Kidney (tissue), 14 donors: ENCODE data around the gene TGFBR3. TPM values are rescaled to one million over a fixed set of nuclear protein-coding genes. Genes with fewer than 3 reads are reported as not detected.

Source experiments
- DNase-seq, 5 donors: peaks; one replicate each; pipeline ENCODE4 v3.0.0-alpha.2; 2013 to 2020
- FAIRE-seq: peaks from 2 replicates; lab custom pipeline; 2012; peaks lifted over from hg19 to GRCh38; lab: Jason Lieb, UNC
- H3K27ac ChIP-seq, 2 donors: one replicate each; pipeline ENCODE4 v1.7.0; 2013; ENCODE audit warnings: low read depth in 2 of 2, low read length in 2 of 2, inconsistent platforms in 1 of 2
- H3K27me3 ChIP-seq: one replicate; pipeline ENCODE4 v1.7.1; 2013; ENCODE audit warnings: low read length, inconsistent platforms; ENCODE audit not compliant: control insufficient read depth, insufficient read depth
- H3K36me3 ChIP-seq, 3 donors: one replicate each; pipeline versions ENCODE4 v1.7.0 to v1.7.1; 2013; ENCODE audit warnings: low read length in 3 of 3, control low read depth in 1 of 3, inconsistent platforms in 1 of 3; ENCODE audit not compliant: insufficient read depth in 3 of 3, control insufficient read depth in 2 of 3
- H3K4me1 ChIP-seq, 3 donors: one replicate each; pipeline versions ENCODE4 v1.7.0 to v1.7.1; 2013; ENCODE audit warnings: low read length in 3 of 3, inconsistent platforms in 1 of 3, low read depth in 1 of 3; ENCODE audit not compliant: control insufficient read depth in 2 of 3, insufficient read depth in 2 of 3
- H3K4me3 ChIP-seq, 3 donors: one replicate each; pipeline versions ENCODE4 v1.7.0 to v1.8.1; 2013; ENCODE audit warnings: low read length in 3 of 3, control low read depth in 1 of 3, inconsistent platforms in 1 of 3
- H3K9ac ChIP-seq, 3 donors: one replicate each; pipeline versions ENCODE4 v1.7.0 to v1.7.1; 2013; ENCODE audit warnings: low read length in 3 of 3, control low read depth in 1 of 3, inconsistent platforms in 1 of 3
- H3K9me3 ChIP-seq, 3 donors: one replicate each; pipeline versions ENCODE4 v1.7.0 to v1.7.1; 2013; ENCODE audit warnings: low read length in 3 of 3, control low read depth in 1 of 3, inconsistent platforms in 1 of 3; ENCODE audit not compliant: control insufficient read depth in 2 of 3, insufficient read depth in 1 of 3
- CTCF ChIP-seq: IDR thresholded peaks from 3 replicates; pipeline ENCODE4 v1.5.1; 2012; ENCODE audit warnings: mild to moderate bottlenecking, moderate library complexity, borderline replicate concordance; ENCODE audit not compliant: insufficient read depth; ENCODE audit errors: extremely low read depth
- intact Hi-C: fragments of 100-400 bp; cut with DNase I; formaldehyde crosslinking; loops from one replicate; pipeline ENCODE4 v1.11.1; 2022
- polyA plus RNA-seq: library from polyadenylated mRNA; stranded (reverse); fragments of 350-450 nt; fragmentation: Illumina TruSeq; extraction: RNeasy Lipid Tissue Mini Kit (QIAGEN cat#74804); gene quantifications from one replicate; pipeline ENCODE4 v1.2.3, GENCODE V29; 2014; ENCODE audit warnings: low read depth, low replicate concordance; ENCODE audit not compliant: insufficient read depth
- total RNA-seq: library from RNA; stranded (reverse); fragmentation: NEBNext Ultra II Directional; extraction: Animal tissue kit (Norgen Biotek cat#: 25700); gene quantifications from one replicate; pipeline ENCODE4 v1.2.1, GENCODE V29; 2021
- donor health status: control.
- donor health status: control.
- donor health status: control.
- donor health status: control.
- donor health status: control.
- donor health status: DM: yes; HTN: yes; CAD: no.
- donor health status: Normal renal cell carcinoma (clear cell type).

TGFBR3 gene
- total and polyA plus RNA-seq, 2 donors from 2014 or later = 15.8 to 57.9 TPM

GRCh38 chr1:91770667-91771268, 115.2 kb downstream of the TGFBR3 start:
- H3K4me1 ChIP-seq = peaks cover 0 to 8% (median 0%) of the 10 kb centered on the region in 3 donors
- H3K27ac ChIP-seq = no peak overlapping the region
- H3K9ac ChIP-seq = no peak overlapping the region
- no peak for DNase-seq
- FAIRE-seq = no peak
- H3K36me3 ChIP-seq = peaks cover 0 to 2% (median 0%) of the 10 kb centered on the region in 3 donors
- H3K4me3 ChIP-seq = no peak overlapping the region
- H3K9me3 ChIP-seq = no peaks in the 10 kb centered on the region
- intact Hi-C loops = no loop called here
- no peak for TF ChIP-seq CTCF
- no peaks in the 10 kb centered on the region for H3K27me3 ChIP-seq

- no peak overlapping the region for H3K4me3 ChIP-seq
- H3K4me1 ChIP-seq = peaks cover 0 to 8% (median 0%) of the 10 kb centered on the region in 3 donors
- FAIRE-seq (no peak), DNase-seq (peak in 4 of 5 donors; percentile 69 to 88 (median 79))
- intact Hi-C loops = no loop called here
- H3K36me3 ChIP-seq = peaks cover 0 to 2% (median 1%) of the 10 kb centered on the region in 3 donors
- no peak for TF ChIP-seq CTCF
- no peaks in the 10 kb centered on the region for H3K27me3 ChIP-seq
- no peak overlapping the region for H3K9ac ChIP-seq
- no peaks in the 10 kb centered on the region for H3K9me3 ChIP-seq
- peak overlapping the region in 1 of 2 donors; percentile 40 for H3K27ac ChIP-seq
These were observed 116.2 kb downstream of the TGFBR3 start for GRCh38 chr1:91769742-91770141.

GRCh38 chr1:91768786-91769725, 116.9 kb downstream of the TGFBR3 start:
- DNase-seq (no peak), FAIRE-seq (no peak)
- TF ChIP-seq CTCF = no peak
- peaks cover 0 to 8% (median 0%) of the 10 kb centered on the region in 3 donors for H3K4me1 ChIP-seq
- no peak overlapping the region for H3K4me3 ChIP-seq
- H3K36me3 ChIP-seq = peaks cover 0 to 3% (median 2%) of the 10 kb centered on the region in 3 donors
- H3K9ac ChIP-seq = no peak overlapping the region
- no peaks in the 10 kb centered on the region for H3K27me3 ChIP-seq
- H3K9me3 ChIP-seq = no peaks in the 10 kb centered on the region
- peak overlapping the region in 1 of 2 donors; percentile 40 for H3K27ac ChIP-seq
- intact Hi-C loops = no loop called here
